Hepatocyte (in vitro differentiated cells): ENCODE data around the gene SMIM21. TPM values are rescaled to one million over a fixed set of nuclear protein-coding genes. Genes with fewer than 3 reads are reported as not detected.

Experiments
- polyA plus RNA-seq: library from polyadenylated mRNA; unstranded; fragments of >200 nt; fragmentation: Nextera tagmentation; extraction: Ambion mirVana; gene quantifications from 2 replicates; pipeline ENCODE4 v1.2.1, GENCODE V29; 2016
- total RNA-seq: library from RNA; depleted of rRNA; stranded (reverse); fragments of >200 nt; gene quantifications from 2 replicates; pipeline ENCODE4 v1.2.3, GENCODE V29; 2014

SMIM21 gene
- total and polyA plus RNA-seq, 2 experiments from 2014 or later, result not detected

Other genes starting within 250 kb of the SMIM21 start
- 25.7 and 30.7 TPM in 2 replicates for gene PTGR3, start 218.6 kb downstream of the SMIM21 start, total RNA-seq
- gene PTGR3, start 218.6 kb downstream of the SMIM21 start, polyA plus RNA-seq, result 24.4 and 32.2 TPM in 2 replicates
- 13.1 TPM in 2 replicates for gene TSHZ1, start 216.9 kb downstream of the SMIM21 start, total RNA-seq
- 8.5 and 12.7 TPM in 2 replicates for gene TSHZ1, start 216.9 kb downstream of the SMIM21 start, polyA plus RNA-seq